ENCODE results near the gene LITAFD.

GRCh38 chr16:8865145-8865882, 16.8 kb upstream of the LITAFD start:
- no peak for TF ChIP-seq CTCF (conservative IDR thresholded peaks at IDR 0.05; ENCODE audit: low read depth, low read length)
- no peak for TF ChIP-seq EZH2 (IDR thresholded peaks at IDR 0.05; ENCODE audit: low read length, unreplicated experiment)

Data from PC-3 (cell line).